HG02759 (cell line): Measurements from ENCODE around the gene PKIG.
"Not testable (repeated sequence)": the region's sequence is repeated elsewhere in the genome, so short reads cannot be mapped to it uniquely, and the experiment has no call there.

ENCODE experiments used
- ATAC-seq: cut with Tn5 transposase; IDR thresholded peaks from one replicate; pipeline ENCODE4 v1.9.1; 2021; ENCODE audit warnings: mild to moderate bottlenecking, moderate library complexity; ENCODE audit not compliant: unreplicated experiment

Gene PKIG

GRCh38 chr20:44582311-44583025, at the start of gene PKIG:
Gene PKIG (plus strand): TSS chr20:44582579. CDS start chr20:44614557, 31,978 bp downstream.
- no peak for ATAC-seq

- ATAC-seq, result no peak
Observed at GRCh38 chr20:44532981-44533331, 49.4 kb upstream of the PKIG start.

DNA sequence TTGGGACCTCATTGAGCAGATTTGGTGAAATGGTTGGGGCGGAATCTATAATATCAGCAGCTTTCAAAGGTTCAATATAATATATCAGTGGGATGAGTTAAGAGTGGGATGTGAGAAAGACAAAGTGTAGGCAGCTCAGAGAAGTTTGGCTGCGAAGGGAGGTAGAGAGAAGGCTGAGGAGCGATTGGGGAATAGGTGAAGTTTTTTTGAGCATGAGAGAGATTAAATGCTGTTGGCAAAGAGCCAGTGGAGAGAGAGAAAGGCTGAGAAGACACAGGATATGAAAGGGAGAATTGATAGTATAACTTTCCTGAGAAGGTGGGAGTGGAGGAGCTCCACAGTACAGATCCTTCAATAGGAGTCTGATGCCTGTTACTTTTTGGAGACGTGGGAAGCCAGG, 48.5 kb upstream of the PKIG start:
- no peak for ATAC-seq

GRCh38 chr20:44536175-44536574, 46.2 kb upstream of the PKIG start:
- no peak for ATAC-seq

DNA sequence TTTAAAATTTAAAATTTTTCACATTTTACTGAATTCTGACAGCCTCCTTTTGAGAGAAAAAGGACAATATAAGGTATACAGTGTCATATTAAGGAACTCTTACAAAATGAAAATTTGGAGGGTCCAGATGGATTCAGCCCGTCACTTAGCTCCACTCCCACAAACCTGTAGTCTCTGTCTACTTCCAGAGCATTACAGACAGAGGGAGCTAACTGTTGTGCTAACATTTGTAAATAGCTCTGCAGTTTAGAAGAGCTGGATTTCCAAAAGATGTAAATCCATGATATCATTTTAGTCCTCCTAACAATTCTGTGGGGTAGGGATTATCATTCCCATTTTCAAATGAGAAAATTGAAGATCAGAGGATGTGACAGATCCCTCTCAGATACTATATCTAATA, 44.4 kb upstream of the PKIG start:
- ATAC-seq, result no peak

DNA sequence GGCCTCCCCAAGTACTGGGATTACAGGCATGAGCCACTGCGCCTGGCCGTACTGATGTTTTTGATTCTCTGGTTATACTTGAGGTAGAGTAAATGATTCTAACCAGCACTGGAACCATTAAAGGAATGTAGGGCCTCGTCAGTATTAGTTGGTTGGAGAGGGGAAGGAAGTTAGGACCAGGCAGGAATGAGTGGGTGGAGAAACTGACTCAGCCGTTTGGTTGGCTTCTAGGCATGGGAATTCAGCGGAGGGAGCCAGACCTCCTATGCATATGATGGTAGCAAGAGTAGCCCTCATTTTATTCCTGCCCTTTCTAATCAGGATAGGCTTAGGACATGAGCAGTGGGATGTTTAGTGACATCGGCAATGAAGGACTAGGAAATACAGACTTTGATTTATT, 41.5 kb upstream of the PKIG start:
- ATAC-seq, result no peak

- no peak for ATAC-seq
Observed at GRCh38 chr20:44541992-44542391, 40.4 kb upstream of the PKIG start.

DNA sequence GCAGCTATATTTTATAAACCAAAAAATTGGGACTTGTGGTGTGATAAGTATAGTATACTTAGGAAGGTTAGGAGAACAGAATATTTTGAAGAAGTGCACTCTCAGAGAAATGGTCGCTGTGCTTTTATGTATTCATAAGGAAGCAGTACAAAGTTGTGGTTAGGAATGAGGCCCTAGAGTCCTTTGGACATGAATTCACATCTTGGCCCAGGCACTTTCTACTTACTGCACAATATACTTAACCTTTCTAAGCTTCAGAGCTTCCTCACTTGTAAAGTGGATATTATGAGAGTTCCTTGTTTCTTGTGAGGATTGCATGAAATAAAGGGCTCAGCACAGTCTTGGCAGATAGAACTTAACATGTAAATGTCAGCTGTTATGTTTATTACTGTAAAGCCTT, 39.5 kb upstream of the PKIG start:
- ATAC-seq, result no peak

GRCh38 chr20:44543358-44543757, 39.0 kb upstream of the PKIG start:
- no peak for ATAC-seq

GRCh38 chr20:44544263-44544662, 38.1 kb upstream of the PKIG start:
- ATAC-seq, result no peak

DNA sequence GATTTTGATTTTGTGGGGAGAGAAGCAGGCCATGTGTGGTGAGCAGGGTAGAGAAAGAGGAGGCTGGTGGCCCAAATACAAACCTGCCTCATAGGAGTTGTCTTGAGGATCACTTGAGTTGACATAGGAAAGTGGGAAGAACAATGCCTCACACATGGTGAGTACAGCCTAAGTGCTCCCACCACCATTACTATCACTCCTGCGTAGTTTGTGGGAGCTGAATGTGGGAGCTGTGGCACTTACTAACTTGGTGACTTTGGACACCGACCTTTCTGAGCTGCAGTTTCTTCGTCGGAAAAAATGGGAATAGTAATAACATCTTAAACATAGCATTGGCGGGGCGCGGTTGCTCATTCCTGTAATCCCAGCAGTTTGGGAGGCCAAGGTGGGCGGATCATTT, 35.0 kb upstream of the PKIG start:
- no peak for ATAC-seq

DNA sequence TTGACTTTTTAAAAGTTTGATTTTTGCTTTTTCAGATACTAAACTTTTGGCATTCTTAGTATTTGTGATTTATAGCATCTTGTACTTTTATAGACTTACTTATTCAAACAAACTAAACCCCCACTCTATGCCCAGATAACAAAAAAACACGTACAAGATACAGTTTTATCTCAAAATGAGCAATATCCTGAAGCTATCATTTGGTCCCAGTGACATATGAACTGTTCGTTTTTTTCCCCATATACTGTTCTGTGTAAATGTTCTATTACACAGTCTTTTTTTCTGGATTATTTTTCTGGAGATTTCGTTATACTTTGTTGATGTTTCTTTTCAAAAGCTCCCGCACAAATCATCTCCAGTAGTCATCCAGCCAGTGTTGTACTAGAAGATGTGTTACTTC, 33.3 kb upstream of the PKIG start:
- no peak for ATAC-seq

DNA sequence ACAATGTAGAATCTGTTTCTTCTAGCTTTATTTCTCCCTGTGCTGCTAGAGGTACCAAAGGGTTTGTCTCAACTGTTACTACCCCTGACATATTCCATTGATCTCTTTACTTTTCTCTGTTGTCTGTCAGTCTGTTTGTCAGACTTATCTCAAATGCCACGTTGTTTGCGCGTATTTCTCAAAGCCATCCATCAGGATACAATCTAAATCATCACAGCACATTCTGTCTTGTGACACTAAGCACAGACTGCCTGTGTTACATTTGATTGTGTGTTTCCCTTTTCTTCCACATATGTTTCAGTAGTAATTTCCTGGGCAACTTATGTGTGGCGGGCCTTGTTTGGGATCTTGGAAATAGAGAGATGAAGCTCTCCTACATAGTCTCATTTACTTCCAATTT, 30.3 kb upstream of the PKIG start:
- no peak for ATAC-seq

DNA sequence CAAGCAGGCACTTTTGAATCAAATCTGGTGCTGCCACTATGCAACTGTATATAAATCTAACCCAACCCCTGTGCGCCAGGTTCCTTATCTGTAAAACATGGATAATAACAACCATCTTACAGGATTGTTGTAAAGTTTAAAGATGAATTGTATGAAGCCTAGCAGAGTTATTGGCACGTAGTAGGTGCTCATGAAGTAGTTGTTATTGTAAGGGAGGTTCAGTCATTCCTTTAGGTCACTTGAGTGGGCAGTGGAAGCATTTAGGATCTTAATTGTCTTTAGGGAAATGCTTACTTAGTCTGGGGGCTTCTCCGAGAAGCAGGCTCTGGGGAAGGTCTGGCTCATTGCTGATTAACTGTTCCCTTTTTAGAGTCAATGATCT, 29.8 kb upstream of the PKIG start:
- no peak for ATAC-seq

- ATAC-seq, result no peak
Observed at GRCh38 chr20:44552950-44553908, 29.1 kb upstream of the PKIG start.

DNA sequence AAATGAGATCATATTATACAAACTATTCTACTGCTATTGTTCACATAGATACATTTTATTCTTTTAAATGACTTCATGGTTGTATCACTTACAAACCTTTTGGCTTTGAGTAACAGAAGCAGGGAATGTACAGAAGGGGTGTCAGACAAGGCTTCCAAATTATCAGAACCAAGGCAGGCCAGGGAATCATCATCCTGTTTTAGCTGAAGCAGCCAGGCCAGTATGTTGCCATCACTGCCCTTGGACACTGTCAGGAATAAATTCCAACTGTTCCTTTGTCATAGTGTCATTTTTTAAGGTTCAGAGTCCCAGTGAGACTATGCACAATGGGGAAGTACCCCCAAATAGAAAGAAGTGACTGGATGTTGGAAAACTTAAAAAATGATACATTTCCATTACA, 23.1 kb upstream of the PKIG start:
- ATAC-seq, result no peak

GRCh38 chr20:44560229-44560628, 22.1 kb upstream of the PKIG start:
- ATAC-seq, result no peak

GRCh38 chr20:44560818-44561217, 21.6 kb upstream of the PKIG start:
- ATAC-seq, result not testable (repeated sequence)

GRCh38 chr20:44561876-44562275, 20.5 kb upstream of the PKIG start:
- ATAC-seq, result no peak

DNA sequence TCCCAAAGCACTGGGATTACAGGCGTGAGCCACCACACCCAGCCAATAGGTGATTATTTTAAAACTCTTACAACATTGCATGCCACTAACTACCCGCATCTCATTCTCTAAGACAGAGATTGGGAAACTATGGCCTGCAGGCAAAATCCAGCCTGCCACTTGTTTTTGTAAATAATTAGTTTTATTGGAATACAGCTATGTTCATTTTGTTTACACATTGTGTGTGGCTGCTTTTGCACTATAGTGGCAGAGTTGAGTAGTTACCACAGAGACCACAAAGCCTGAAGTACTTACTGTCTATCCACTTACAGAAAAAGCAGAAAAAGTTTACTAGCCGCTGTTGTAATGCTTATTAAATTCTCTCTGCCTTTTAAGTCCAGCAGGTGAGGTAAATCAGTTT, 16.4 kb upstream of the PKIG start:
- no peak for ATAC-seq

DNA sequence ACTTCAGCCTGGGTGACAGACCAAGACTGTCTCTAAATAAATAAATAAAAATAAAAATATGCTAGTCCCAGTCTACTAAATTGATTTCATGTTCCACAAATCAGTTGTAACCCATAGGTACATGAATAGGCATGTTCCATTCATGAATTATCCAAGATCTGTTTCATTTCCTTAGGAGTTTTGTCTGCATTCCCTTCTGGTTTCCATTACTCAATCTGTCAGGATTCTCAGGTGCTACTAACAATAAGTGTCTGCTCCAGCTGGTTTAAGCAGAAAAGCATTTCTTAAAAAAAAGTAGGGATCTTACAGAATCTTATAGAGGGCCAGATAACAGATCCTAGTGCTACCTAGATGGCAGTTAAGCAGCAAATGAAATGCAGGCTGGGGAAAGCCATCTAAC, 15.6 kb upstream of the PKIG start:
- ATAC-seq, result no peak

GRCh38 chr20:44570367-44570766, 12.0 kb upstream of the PKIG start:
- no peak for ATAC-seq
